GM12801 (cell line): ENCODE measurements around the gene ADRA2C.

Source experiments
- TF ChIP-seq, protein P1 (sequence below): IDR thresholded peaks from one replicate; pipeline ENCODE4 v1.5.1; 2011; ENCODE audit warnings: control low read depth; ENCODE audit not compliant: insufficient read length; ENCODE audit errors: extremely low read depth

The ADRA2C gene

DNA sequence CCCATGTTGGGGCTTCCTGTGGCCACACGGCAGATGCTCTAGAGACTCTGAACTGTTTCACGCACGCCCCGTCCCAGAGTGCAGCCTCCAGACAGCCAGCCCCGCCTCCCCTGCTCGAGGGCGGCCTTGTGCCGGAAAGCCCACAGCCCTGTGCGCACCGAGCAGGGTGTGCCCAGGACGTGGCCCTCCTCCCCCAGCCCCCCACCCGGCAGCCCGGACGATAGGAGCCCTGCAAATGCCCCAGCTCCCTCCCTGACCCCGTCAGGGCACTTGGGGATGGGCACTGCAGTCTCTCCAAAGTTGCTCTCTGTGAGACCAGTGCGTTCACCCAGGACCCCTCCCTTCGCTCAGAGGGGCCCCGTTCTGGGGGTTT, 37.3 kb downstream of the ADRA2C start:
- TF ChIP-seq, protein P1, sequence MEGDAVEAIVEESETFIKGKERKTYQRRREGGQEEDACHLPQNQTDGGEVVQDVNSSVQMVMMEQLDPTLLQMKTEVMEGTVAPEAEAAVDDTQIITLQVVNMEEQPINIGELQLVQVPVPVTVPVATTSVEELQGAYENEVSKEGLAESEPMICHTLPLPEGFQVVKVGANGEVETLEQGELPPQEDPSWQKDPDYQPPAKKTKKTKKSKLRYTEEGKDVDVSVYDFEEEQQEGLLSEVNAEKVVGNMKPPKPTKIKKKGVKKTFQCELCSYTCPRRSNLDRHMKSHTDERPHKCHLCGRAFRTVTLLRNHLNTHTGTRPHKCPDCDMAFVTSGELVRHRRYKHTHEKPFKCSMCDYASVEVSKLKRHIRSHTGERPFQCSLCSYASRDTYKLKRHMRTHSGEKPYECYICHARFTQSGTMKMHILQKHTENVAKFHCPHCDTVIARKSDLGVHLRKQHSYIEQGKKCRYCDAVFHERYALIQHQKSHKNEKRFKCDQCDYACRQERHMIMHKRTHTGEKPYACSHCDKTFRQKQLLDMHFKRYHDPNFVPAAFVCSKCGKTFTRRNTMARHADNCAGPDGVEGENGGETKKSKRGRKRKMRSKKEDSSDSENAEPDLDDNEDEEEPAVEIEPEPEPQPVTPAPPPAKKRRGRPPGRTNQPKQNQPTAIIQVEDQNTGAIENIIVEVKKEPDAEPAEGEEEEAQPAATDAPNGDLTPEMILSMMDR: no peak

DNA sequence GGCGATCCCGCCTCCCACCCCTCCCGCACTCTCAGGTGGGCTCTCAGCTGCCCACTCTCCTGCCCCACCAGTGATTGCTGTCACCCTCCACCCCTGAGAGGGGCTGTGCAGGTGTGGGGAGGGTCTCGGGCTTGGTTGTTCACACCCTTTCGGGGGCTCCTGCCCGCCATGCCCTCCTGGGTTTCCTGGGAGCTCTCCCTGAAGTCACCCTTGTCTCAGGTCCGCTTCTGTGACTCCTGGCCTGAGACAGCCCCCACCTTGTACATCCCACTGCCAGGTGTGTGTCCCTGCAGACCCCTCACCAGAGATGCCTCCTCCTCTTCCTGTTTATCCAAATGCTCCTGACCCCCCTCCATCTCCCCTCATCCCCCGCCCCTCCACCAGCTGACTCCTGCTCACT, 37.8 kb downstream of the ADRA2C start:
- TF ChIP-seq, protein P1: no peak

DNA sequence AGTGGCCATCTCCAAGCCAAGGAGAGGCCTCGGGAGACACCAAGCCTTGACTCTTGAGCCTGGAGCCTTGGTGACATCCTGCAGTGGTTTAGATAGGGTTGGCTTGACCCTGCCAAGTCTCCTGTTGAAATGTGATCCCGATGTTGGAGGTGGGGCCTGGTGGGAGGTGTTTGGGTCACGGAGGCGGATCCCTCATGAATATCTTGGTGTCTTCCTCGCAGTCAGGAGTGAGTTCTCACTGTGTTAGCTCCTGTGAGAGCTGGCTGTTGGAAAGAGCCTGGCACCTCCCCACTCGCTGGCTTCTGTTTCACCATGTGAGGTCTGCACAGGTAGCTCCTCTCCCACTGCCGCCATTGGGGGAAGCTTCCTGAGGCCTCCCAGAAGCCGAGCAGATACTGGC, 38.8 kb downstream of the ADRA2C start:
- TF ChIP-seq, protein P1: no peak

DNA sequence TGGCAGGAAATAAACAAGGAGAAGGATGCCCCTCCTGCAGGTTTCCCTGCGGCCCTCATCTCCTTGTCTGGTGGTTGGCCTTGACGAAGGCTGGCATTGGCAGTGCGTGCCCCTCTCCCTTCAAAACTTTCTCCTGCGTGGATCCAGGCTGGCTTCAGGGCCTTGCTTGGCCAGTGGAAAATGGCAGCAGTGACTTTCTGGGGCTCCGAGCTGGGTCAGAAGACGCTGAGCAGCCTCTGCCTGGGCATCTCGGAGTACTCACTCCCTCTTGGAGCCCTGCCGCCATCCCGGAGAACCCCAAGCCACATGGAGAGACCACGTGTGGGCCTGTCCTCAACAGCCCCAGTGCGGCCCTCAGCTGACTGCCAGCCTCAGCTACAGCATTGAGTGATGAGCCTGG, 39.5 kb downstream of the ADRA2C start:
- TF ChIP-seq, protein P1: no peak

DNA sequence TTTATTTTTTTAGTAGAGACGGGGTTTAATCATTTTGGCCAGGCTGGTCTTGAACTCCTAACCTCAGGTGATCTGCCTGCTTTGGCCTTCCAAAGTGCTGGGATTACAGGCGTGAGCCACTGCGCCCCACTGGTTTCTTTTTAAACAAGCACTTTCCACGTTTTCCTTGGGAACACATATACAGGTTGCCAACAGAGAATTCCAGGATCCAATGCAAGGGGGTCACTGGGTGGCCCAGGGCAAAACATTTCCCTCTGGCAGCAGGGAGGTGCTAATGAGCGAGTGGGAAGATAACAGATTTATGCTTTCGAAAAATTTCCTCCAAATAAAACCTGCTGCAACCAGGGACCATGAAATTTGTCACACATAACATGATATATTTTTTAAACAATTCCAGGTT, 41.1 kb downstream of the ADRA2C start:
- TF ChIP-seq, protein P1: no peak

DNA sequence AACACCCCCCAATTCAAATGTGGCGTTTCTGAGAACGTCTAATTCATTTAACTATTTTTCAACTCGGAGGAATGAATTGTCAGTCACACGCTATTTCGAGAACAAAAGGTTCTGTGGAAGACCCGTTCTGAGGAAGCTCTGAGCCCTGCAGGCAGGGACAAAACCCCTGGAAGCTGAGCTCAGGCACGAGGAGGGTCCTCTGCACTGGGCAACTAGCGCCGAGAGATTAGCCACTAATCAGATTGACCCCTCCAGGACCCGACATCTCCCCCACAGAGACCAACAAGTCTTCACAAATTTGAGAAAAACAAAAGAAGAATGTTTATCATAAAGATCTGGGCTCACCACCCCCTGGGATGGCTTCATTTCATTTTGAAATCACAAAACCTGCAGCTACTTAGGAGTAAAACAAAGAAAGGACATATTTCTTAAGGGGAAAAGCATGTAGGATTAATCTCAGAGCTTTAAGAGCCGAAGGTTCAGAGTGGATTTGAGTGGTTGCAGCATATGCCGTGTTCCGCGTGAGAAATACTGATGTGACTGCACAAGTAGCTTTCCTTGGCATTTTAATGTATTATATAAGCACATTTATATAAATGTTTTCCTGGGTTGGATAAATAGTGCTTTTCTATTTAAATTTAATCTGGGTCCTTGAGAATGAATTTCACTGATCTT, 41.8 kb downstream of the ADRA2C start:
- TF ChIP-seq, protein P1: no peak

DNA sequence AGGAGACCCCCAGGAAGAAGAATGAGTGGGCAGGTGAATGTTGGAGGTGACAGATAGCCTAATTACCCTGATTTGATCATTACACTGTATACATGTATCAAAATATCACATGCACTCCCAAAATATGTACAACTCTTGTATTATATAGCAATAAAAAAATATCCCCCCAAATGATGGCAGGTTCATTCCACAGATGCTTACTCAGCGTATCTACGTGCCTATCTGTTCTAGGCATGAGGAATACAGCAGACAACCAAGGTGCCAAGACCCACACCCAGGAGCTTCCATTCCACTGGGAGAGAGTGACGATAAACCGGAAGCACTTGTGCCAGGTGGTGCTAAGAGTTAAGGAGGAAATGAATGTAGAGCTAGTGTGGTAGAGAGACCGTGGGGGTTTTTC, 42.4 kb downstream of the ADRA2C start:
- TF ChIP-seq, protein P1: no peak

DNA sequence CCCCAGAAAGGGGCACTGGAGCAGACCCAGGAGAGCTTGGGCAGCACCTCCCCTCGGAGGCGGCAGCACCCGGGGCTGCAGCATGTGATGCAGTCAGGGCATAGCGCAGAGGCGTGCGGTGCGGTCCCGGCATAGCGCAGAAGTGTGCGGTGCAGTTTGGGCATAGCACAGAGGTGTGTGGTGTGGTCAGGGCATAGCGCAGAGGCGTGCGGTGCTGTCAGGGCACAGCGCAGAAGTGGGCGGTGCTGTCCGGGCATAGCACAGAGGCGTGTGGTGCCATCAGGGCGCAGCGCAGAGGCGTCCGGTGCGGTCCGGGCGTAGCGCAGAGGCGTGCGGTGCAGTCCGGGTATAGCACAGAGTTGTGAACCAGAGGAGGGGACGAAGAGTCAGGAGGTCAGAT, 42.8 kb downstream of the ADRA2C start:
- TF ChIP-seq, protein P1: no peak
